Activated T-helper 9 cell treated with anti-CD3 and anti-CD28 coated beads, Interleukin-2, amount 50 U/mL, for 16 hours (primary cell): ENCODE results near the gene TRIM9.
"Not testable (repeated sequence)": the region's sequence is repeated elsewhere in the genome, so short reads cannot be mapped to it uniquely, and the experiment has no call there.

ENCODE experiments used
- DNase-seq: peaks from one replicate; pipeline ENCODE4 v3.0.0-alpha.2; 2020; ENCODE audit warnings: low read depth

Gene TRIM9

GRCh38 chr14:50961605-50962221, 133.2 kb downstream of the TRIM9 start:
- no peak for DNase-seq

GRCh38 chr14:50957296-50957695, 137.6 kb downstream of the TRIM9 start:
- no peak for DNase-seq

GRCh38 chr14:50956421-50956820, 138.5 kb downstream of the TRIM9 start:
- not testable (repeated sequence) for DNase-seq

- no peak for DNase-seq
These were observed 139.4 kb downstream of the TRIM9 start for GRCh38 chr14:50955373-50956043.

GRCh38 chr14:50954811-50955372, 140.0 kb downstream of the TRIM9 start:
- no peak for DNase-seq

GRCh38 chr14:50953502-50953901, 141.4 kb downstream of the TRIM9 start:
- DNase-seq = no peak

- DNase-seq = no peak
These were observed 143.9 kb downstream of the TRIM9 start for GRCh38 chr14:50951032-50951431.

- no peak for DNase-seq
These were observed 146.7 kb downstream of the TRIM9 start for GRCh38 chr14:50948205-50948604.

- no peak for DNase-seq
These were observed 147.5 kb downstream of the TRIM9 start for GRCh38 chr14:50947446-50947845.

GRCh38 chr14:50946234-50946935, 148.5 kb downstream of the TRIM9 start:
- DNase-seq = no peak

GRCh38 chr14:50944647-50945413, 150.1 kb downstream of the TRIM9 start:
- DNase-seq = no peak

GRCh38 chr14:50943943-50944646, 150.8 kb downstream of the TRIM9 start, which contains the start of gene PYGL:
PYGL (minus strand) TSS chr14:50944483; CDS start chr14:50944403, 80 bp downstream.
- DNase-seq = no peak

GRCh38 chr14:50943261-50943942, 151.5 kb downstream of the TRIM9 start:
- no peak for DNase-seq

- DNase-seq = not testable (repeated sequence)
These were observed 153.3 kb downstream of the TRIM9 start for GRCh38 chr14:50941638-50942037.

GRCh38 chr14:50941151-50941550, 153.8 kb downstream of the TRIM9 start:
- no peak for DNase-seq

- DNase-seq = no peak
These were observed 157.1 kb downstream of the TRIM9 start for GRCh38 chr14:50937800-50938199.

GRCh38 chr14:50937325-50937724, 157.6 kb downstream of the TRIM9 start:
- no peak for DNase-seq

GRCh38 chr14:50936882-50937281, 158.0 kb downstream of the TRIM9 start:
- DNase-seq = no peak

- DNase-seq = no peak
These were observed 158.9 kb downstream of the TRIM9 start for GRCh38 chr14:50936016-50936340.

- DNase-seq = no peak
These were observed 159.5 kb downstream of the TRIM9 start for GRCh38 chr14:50935126-50936015.
